ENCODE measurements around the gene KCNQ4. TPM values are rescaled to one million over a fixed set of nuclear protein-coding genes. Genes with fewer than 3 reads are reported as not detected.

The KCNQ4 gene
- total and polyA plus RNA-seq, 2 donors (not counting 1 experiment from before 2014, with no cell fraction given): 0.16 to 0.20 TPM

DNA sequence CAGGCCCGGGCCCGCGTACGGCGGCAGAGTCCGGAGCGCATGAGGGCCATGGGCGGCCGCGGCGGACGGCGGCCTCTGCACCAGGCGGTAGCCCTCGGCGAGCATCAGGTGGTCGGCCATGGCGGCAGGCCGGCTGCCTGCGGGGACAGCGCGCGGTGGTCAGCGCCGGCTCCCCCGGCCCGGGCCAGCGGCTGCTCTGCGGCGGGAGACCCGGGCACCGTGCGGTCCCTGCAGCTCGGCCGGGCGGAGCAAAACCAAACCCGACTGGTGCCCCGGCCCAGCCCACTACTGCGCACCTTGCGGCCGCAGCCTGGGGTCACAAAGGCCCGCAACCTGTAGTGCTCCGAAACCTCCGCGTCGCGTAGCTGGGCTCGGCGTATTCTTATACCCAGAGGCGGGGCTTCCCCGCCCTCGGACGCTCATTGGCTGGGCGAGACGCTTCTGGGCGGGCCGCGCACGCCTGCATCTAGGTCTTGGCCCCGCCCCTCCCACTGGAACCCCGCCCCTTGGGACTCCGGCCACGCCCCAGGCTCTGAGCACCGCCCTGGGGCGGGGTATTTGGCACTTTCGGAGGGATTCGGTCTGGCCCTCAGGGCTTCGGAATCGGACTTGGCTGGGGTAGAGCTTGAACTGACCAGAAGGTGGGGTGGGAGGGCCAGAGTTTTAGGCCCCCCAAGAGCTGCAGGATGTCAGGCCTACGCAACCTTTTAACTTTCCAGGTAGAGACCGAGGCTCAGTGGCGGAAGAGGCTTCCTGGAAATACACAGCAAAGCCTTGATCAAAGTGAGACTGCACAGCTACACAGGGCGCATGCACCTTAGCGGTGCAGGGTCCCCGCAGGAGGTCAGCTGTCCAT, 78.6 kb downstream of the KCNQ4 start, which contains the start of gene CITED4:
Gene CITED4, minus strand, starts transcription at position 356 of the 856 bp plus-strand sequence. Its CDS starts 236 bp downstream, at position 120.
- Histone ChIP-seq H4K20me1 (ENCODE audit: control insufficient read depth, insufficient read depth, low read length, poor library complexity, severe bottlenecking) (no peaks in the 10 kb centered on the region), H3K36me3 (replicated peaks in 1 of 2; ENCODE audit: control extremely low read depth in 1 of 2, control insufficient read depth in 1 of 2, extremely low read depth in 1 of 2, insufficient read depth in 2 of 2, low read length in 1 of 2) (no peaks in the 10 kb centered on the region), H2AFZ (ENCODE audit: insufficient read depth, low read depth, low read length, poor library complexity, severe bottlenecking) (peak within 1 kb of the TSS; percentile 76), H3K27me3 (replicated peaks in 1 of 4; ENCODE audit: control extremely low read depth in 1 of 4, control insufficient read depth in 3 of 4, insufficient read depth in 4 of 4, low read length in 3 of 4) (peaks cover 0 to 28% (median 9%) of the 10 kb centered on the region in 4 experiments), H3K4me2 (replicated peaks; ENCODE audit: low read depth, low read length, poor library complexity, severe bottlenecking) (peak within 1 kb of the TSS; percentile 99), H3K27ac (ENCODE audit: low read length in 2 of 2) (peak within 1 kb of the TSS in 1 of 2 donors; percentile 23), H3K4me3 (ENCODE audit: control extremely low read depth in 1 of 5, extremely low read depth in 1 of 5, insufficient read depth in 1 of 5, low read depth in 2 of 5, low read length in 4 of 5) (peak within 1 kb of the TSS; percentile 17 to 67 (median 58)), H3K79me2 (ENCODE audit: control insufficient read depth, insufficient read depth, low read length) (no peaks in the 10 kb centered on the region), H3K9ac (ENCODE audit: low read length) (peak within 1 kb of the TSS; percentile 63), H3K4me1 (ENCODE audit: control insufficient read depth in 2 of 2, insufficient read depth in 2 of 2, low read length in 2 of 2) (peaks cover 11 to 14% of the 10 kb centered on the region in 2 donors), H3K9me3 (ENCODE audit: control extremely low read depth in 1 of 3, control insufficient read depth in 2 of 3, insufficient read depth in 1 of 3, low read length in 2 of 3) (peaks cover 0 to 8% (median 0%) of the 10 kb centered on the region in 3 donors)
- POLR2A ChIA-PET: interaction anchor here (0.6 to 2.1 kb wide), 3 partner anchors 114 to 171 kb away, joined by 3 to 12 read pairs (median 3); partner anchors contain the start of gene NFYC
- DNase-seq (peak; percentile 96), ATAC-seq (ENCODE audit: low read depth) (peak; percentile 98)
- TF ChIP-seq CTCF (IDR thresholded peaks at IDR 0.05): no peak
- no peak for TF ChIP-seq EZH2 (IDR thresholded peaks at IDR 0.05; ENCODE audit: borderline replicate concordance, insufficient read depth, low read depth, low read length, poor library complexity, severe bottlenecking)
- H3K27me3 Mint-ChIP-seq: peaks cover 25% of the 10 kb centered on the region
- H3K27ac Mint-ChIP-seq: peak within 1 kb of the TSS; percentile 88
- H3K4me1 Mint-ChIP-seq: peaks cover 9% of the 10 kb centered on the region
- WGBS (ENCODE audit: insufficient coverage): 2% methylated on average over 72 of the region's 75 CpGs
- CTCF ChIA-PET: interaction anchor here (1.0 to 2.0 kb wide), 8 partner anchors 11 to 193 kb away, joined by 3 to 7 read pairs (median 4); no protein-coding TSS in a partner anchor
- no peaks in the 10 kb centered on the region for H3K9me3 Mint-ChIP-seq (ENCODE audit: insufficient read depth)
- H3K4me3 Mint-ChIP-seq: peak within 1 kb of the TSS; percentile 98
- intact Hi-C loops (cut with micrococcal nuclease): loop anchor here (1.0 kb wide), 6 partner anchors 44 to 331 kb away; partner anchors contain the start of genes CTPS1, RIMS3 and ZNF684

Measured in B cell (primary cell).